RWPE2 (cell line): ENCODE results near the gene ANKRD17.

Source experiments
- ATAC-seq: fragments of 200-7000 bp; cut with Tn5 transposase; 3 replicates; pipeline ENCODE4 v1.9.1; 2021; ENCODE audit warnings: low read depth
- DNase-seq: peaks from one replicate; pipeline ENCODE4 v3.0.0-alpha.2; 2020; ENCODE audit warnings: low spot score
- H3K27ac ChIP-seq: fragments of 450-650 bp; 2 replicates; pipeline ENCODE4 v1.5.1; 2017; ENCODE audit warnings: mild to moderate bottlenecking; ENCODE audit not compliant: poor library complexity, severe bottlenecking
- H3K27me3 ChIP-seq: fragments of 250-450 bp; sonication (Bioruptor Pico); 2 replicates; pipeline ENCODE4 v1.5.1; 2021; ENCODE audit warnings: mild to moderate bottlenecking, moderate library complexity; ENCODE audit not compliant: insufficient read depth, poor library complexity, severe bottlenecking
- H3K36me3 ChIP-seq: fragments of 250-450 bp; sonication (Bioruptor Pico); 2 replicates; pipeline ENCODE4 v1.5.1; 2020; ENCODE audit warnings: low read depth, mild to moderate bottlenecking, moderate library complexity
- H3K4me1 ChIP-seq: fragments of 250-450 bp; sonication (Bioruptor Pico); 2 replicates; pipeline ENCODE4 v1.5.1; 2021; ENCODE audit warnings: mild to moderate bottlenecking, moderate library complexity; ENCODE audit not compliant: insufficient read depth, poor library complexity, severe bottlenecking
- H3K4me3 ChIP-seq: fragments of 250-450 bp; sonication (Bioruptor Pico); 2 replicates; pipeline ENCODE4 v1.5.1; 2021; ENCODE audit warnings: mild to moderate bottlenecking, moderate library complexity; ENCODE audit not compliant: severe bottlenecking
- H3K9me3 ChIP-seq: fragments of 250-450 bp; sonication (Bioruptor Pico); 2 replicates; pipeline ENCODE4 v1.5.1; 2021; ENCODE audit warnings: mild to moderate bottlenecking, moderate library complexity; ENCODE audit not compliant: severe bottlenecking
- TF ChIP-seq, protein P1 (sequence below): fragments of 450-650 bp; IDR thresholded peaks from one replicate; pipeline ENCODE4 v1.5.1; 2017; ENCODE audit warnings: mild to moderate bottlenecking, moderate library complexity; ENCODE audit not compliant: poor library complexity, severe bottlenecking

Gene ANKRD17

GRCh38 chr4:73053974-73054480 is 204.6 kb downstream of the ANKRD17 start:
- Histone ChIP-seq H3K4me1 (no peaks in the 10 kb centered on the region), H3K4me3 (no peak overlapping the region), H3K27me3 (no peaks in the 10 kb centered on the region), H3K36me3 (peaks cover 31% of the 10 kb centered on the region), H3K27ac (no peak overlapping the region), H3K9me3 (no peaks in the 10 kb centered on the region)
- DNase-seq (no peak), ATAC-seq (no peak)
- TF ChIP-seq, protein P1, sequence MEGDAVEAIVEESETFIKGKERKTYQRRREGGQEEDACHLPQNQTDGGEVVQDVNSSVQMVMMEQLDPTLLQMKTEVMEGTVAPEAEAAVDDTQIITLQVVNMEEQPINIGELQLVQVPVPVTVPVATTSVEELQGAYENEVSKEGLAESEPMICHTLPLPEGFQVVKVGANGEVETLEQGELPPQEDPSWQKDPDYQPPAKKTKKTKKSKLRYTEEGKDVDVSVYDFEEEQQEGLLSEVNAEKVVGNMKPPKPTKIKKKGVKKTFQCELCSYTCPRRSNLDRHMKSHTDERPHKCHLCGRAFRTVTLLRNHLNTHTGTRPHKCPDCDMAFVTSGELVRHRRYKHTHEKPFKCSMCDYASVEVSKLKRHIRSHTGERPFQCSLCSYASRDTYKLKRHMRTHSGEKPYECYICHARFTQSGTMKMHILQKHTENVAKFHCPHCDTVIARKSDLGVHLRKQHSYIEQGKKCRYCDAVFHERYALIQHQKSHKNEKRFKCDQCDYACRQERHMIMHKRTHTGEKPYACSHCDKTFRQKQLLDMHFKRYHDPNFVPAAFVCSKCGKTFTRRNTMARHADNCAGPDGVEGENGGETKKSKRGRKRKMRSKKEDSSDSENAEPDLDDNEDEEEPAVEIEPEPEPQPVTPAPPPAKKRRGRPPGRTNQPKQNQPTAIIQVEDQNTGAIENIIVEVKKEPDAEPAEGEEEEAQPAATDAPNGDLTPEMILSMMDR: no peak

GRCh38 chr4:73053076-73053475 is 205.5 kb downstream of the ANKRD17 start:
- DNase-seq (no peak), ATAC-seq (no peak)
- Histone ChIP-seq H3K36me3 (peaks cover 24% of the 10 kb centered on the region), H3K4me3 (no peak overlapping the region), H3K27me3 (no peaks in the 10 kb centered on the region), H3K4me1 (no peaks in the 10 kb centered on the region), H3K27ac (no peak overlapping the region), H3K9me3 (no peaks in the 10 kb centered on the region)
- TF ChIP-seq, protein P1: no peak

DNA sequence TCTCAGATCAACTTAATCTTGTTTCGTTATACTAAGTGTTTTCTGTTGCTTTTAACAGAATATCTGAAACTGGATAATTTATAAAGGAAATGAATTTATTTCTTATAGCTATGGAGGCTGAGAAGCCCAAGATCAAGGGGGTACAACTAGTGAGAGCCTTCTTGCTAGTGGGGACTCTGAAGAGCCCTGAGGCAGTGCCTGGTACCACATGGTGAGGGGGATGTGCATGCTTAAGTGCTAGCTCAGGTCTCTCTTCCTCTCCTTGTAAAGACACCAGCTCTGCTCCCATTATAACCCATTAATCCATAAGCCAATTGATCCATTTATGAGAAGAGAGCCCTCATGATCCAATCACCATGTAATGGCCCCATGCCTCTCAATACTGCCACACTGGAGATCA is 207.0 kb downstream of the ANKRD17 start:
- TF ChIP-seq, protein P1: no peak
- DNase-seq (no peak), ATAC-seq (no peak)
- Histone ChIP-seq H3K9me3 (no peaks in the 10 kb centered on the region), H3K27me3 (no peaks in the 10 kb centered on the region), H3K36me3 (peaks cover 14% of the 10 kb centered on the region), H3K4me1 (no peaks in the 10 kb centered on the region), H3K4me3 (no peak overlapping the region), H3K27ac (no peak overlapping the region)

GRCh38 chr4:73045879-73046278 is 212.7 kb downstream of the ANKRD17 start:
- ATAC-seq (no peak), DNase-seq (no peak)
- no peak overlapping the region for H3K27ac ChIP-seq
- no peaks in the 10 kb centered on the region for H3K9me3 ChIP-seq
- no peaks in the 10 kb centered on the region for H3K36me3 ChIP-seq
- H3K4me1 ChIP-seq: no peaks in the 10 kb centered on the region
- TF ChIP-seq, protein P1: no peak
- H3K4me3 ChIP-seq: no peak overlapping the region
- H3K27me3 ChIP-seq: no peaks in the 10 kb centered on the region

- no peak for ATAC-seq
These were observed 221.5 kb downstream of the ANKRD17 start for GRCh38 chr4:73037057-73037456.

More at GRCh38 chr4:73037057-73037456, 221.5 kb downstream of the ANKRD17 start:
- Histone ChIP-seq H3K4me3 (no peak overlapping the region), H3K4me1 (no peaks in the 10 kb centered on the region), H3K9me3 (peaks cover 4% of the 10 kb centered on the region), H3K27ac (no peak overlapping the region), H3K36me3 (no peaks in the 10 kb centered on the region), H3K27me3 (no peaks in the 10 kb centered on the region)
- TF ChIP-seq, protein P1: no peak
- DNase-seq: no peak
